Pancreas (tissue), 10 donors: ENCODE results near the gene CASQ2. TPM values are rescaled to one million over a fixed set of nuclear protein-coding genes. Genes with fewer than 3 reads are reported as not detected.

Experiments
- ATAC-seq, 4 donors: fragments of 200-7000 bp; cut with Tn5 transposase; one replicate each; pipeline versions ENCODE4 v1.8.0 to v1.9.1; 2020; ENCODE audit warnings: mild to moderate bottlenecking in 4 of 4, moderate library complexity in 4 of 4
- DNase-seq, 6 donors: peaks; one replicate each; pipeline ENCODE4 v3.0.0-alpha.2; 2020
- FAIRE-seq: peaks from 2 replicates; lab custom pipeline; 2012; peaks lifted over from hg19 to GRCh38; lab: Jason Lieb, UNC
- H3K27ac ChIP-seq, 4 donors: fragments of 200-600 bp; sonication (generic); 1 replicate in 3 of 4; 2 replicates in 1 of 4; pipeline versions ENCODE4 v1.5.0 to v1.8.0; 2020
- H3K27me3 ChIP-seq, 4 donors: fragments of 200-600 bp; one replicate each; pipeline ENCODE4 v1.8.0; 2021
- H3K36me3 ChIP-seq, 3 donors: fragments of 200-600 bp; sonication (generic) in 1 of 3; one replicate each; pipeline versions ENCODE4 v1.5.0 to v1.8.0; 2020 to 2021
- H3K4me1 ChIP-seq, 3 donors: fragments of 200-600 bp; one replicate each; pipeline ENCODE4 v1.8.0; 2021
- H3K4me3 ChIP-seq, 4 donors: fragments of 200-600 bp; sonication (generic) in 2 of 4; one replicate each; pipeline versions ENCODE4 v1.5.0 to v1.8.0; 2020 to 2021
- H3K9me3 ChIP-seq, 4 donors: fragments of 200-600 bp; one replicate each; pipeline ENCODE4 v1.8.0; 2021
- WGBS, 2 donors: extraction: QIAGEN DNeasy Blood & Tissue Kit; methylation state at CpG; one replicate each; pipeline ENCODE4 v1.1.7; 2013; 5-methylcytosine and 5-hydroxymethylcytosine counted together
- intact Hi-C, 3 donors: fragments of 100-400 bp; cut with DNase I; formaldehyde crosslinking; loops; one replicate each; pipeline versions ENCODE4 v1.11.1 to v1.14.2; 2022
- polyA plus RNA-seq, 2 donors: library from polyadenylated mRNA; stranded (reverse); fragments of 200-250 nt; gene quantifications; one replicate each; pipeline ENCODE4 v1.2.3, GENCODE V29; 2013
- total RNA-seq, 6 donors: library from RNA; stranded (reverse); fragmentation: NEBNext Ultra II Directional in 4 of 6; extraction: Animal tissue kit (Norgen Biotek cat#: 25700) in 4 of 6; gene quantifications; one replicate each; pipeline versions ENCODE4 v1.2.1 to v1.2.4, GENCODE V29; 2021 to 2023
- TF ChIP-seq, protein P1 (sequence below), 4 donors: fragments of 200-600 bp; sonication (generic) in 3 of 4; IDR thresholded peaks; one replicate each; pipeline versions ENCODE4 v1.5.0 to v1.8.0; 2021; ENCODE audit warnings: antibody characterized with exemption in 4 of 4
- donor health status: healthy with polysubstance abuse.
- donor health status: DM: no; HTN: no; CAD: no; lungs with moderate emphysema.
- donor health status: DM: no; HTN: no; CAD: no.
- donor health status: control.
- donor health status: control.
- donor health status: Bipolar disorder and iron deficiency.
- donor health status: DM: yes; HTN: yes; CAD: no.
- donor health status: DM: no; HTN: no; CAD: no.
- donor health status: DM: no; HTN: no; CAD: no.
- donor health status: DM: yes; HTN: yes; CAD: no.

Gene CASQ2
- under 1 TPM in 5 of 6 donors, not detected in 1; 0.09 to 0.59 (median 0.14) TPM for total RNA-seq
- polyA plus RNA-seq, result 1 to 10 TPM; 1.0 to 1.2 TPM

DNA sequence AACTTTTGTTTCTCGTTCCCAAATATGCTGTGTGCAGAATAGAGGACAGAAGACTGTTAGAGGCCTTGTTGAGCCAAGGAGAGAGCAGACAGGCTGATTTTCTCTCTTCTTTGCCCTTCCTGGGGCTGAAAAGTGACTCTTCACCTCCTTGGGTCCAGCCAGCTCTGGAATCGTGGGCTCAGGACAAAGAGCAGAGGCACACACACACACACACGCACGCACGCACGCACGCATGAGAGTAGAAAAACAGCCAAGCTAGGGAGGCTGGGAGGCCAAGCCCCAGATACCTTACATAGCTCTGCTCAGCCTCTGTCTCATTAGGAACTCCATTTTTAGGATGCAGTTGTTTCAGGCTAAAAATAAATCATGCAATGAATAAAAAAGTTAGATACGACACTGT is at the start of gene CASQ2:
CASQ2 (minus strand) TSS at position 166 of the 400 bp plus-strand sequence. CDS start 173 bp downstream, outside the sequence.
- H3K4me3 ChIP-seq, result no peak within 1 kb of the TSS
- intact Hi-C loops, result loop anchor here in 2 of 3 donors (5.0 kb wide), 2 partner anchors 46 to 156 kb away; no protein-coding TSS in a partner anchor
- no peaks in the 10 kb centered on the region for H3K4me1 ChIP-seq
- no peaks in the 10 kb centered on the region for H3K36me3 ChIP-seq
- no peak for FAIRE-seq
- ATAC-seq, result no peak
- no peaks in the 10 kb centered on the region for H3K27me3 ChIP-seq
- DNase-seq, result no peak
- TF ChIP-seq, protein P1, sequence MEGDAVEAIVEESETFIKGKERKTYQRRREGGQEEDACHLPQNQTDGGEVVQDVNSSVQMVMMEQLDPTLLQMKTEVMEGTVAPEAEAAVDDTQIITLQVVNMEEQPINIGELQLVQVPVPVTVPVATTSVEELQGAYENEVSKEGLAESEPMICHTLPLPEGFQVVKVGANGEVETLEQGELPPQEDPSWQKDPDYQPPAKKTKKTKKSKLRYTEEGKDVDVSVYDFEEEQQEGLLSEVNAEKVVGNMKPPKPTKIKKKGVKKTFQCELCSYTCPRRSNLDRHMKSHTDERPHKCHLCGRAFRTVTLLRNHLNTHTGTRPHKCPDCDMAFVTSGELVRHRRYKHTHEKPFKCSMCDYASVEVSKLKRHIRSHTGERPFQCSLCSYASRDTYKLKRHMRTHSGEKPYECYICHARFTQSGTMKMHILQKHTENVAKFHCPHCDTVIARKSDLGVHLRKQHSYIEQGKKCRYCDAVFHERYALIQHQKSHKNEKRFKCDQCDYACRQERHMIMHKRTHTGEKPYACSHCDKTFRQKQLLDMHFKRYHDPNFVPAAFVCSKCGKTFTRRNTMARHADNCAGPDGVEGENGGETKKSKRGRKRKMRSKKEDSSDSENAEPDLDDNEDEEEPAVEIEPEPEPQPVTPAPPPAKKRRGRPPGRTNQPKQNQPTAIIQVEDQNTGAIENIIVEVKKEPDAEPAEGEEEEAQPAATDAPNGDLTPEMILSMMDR (IDR thresholded peaks at IDR 0.05), result no peak
- no peaks in the 10 kb centered on the region for H3K9me3 ChIP-seq
- WGBS, 2 donors, result 85 to 90% methylated on average over 8 of the region's 8 CpGs
- H3K27ac ChIP-seq, result no peak within 1 kb of the TSS

- H3K36me3 ChIP-seq, result no peaks in the 10 kb centered on the region
- H3K9me3 ChIP-seq, result no peaks in the 10 kb centered on the region
- intact Hi-C loops, result no loop called here
- H3K27ac ChIP-seq, result no peak overlapping the region
- ATAC-seq (no peak), FAIRE-seq (no peak), DNase-seq (no peak)
- 42 to 50% methylated on average over 3 of the region's 3 CpGs for WGBS, 2 donors
- H3K4me3 ChIP-seq, result no peak overlapping the region
- H3K4me1 ChIP-seq, result peaks cover 0 to 8% (median 7%) of the 10 kb centered on the region in 3 donors
- no peaks in the 10 kb centered on the region for H3K27me3 ChIP-seq
- TF ChIP-seq, protein P1 (IDR thresholded peaks at IDR 0.05), result no peak
Measured at GRCh38 chr1:115815694-115816093, 47.2 kb upstream of the CASQ2 start.

DNA sequence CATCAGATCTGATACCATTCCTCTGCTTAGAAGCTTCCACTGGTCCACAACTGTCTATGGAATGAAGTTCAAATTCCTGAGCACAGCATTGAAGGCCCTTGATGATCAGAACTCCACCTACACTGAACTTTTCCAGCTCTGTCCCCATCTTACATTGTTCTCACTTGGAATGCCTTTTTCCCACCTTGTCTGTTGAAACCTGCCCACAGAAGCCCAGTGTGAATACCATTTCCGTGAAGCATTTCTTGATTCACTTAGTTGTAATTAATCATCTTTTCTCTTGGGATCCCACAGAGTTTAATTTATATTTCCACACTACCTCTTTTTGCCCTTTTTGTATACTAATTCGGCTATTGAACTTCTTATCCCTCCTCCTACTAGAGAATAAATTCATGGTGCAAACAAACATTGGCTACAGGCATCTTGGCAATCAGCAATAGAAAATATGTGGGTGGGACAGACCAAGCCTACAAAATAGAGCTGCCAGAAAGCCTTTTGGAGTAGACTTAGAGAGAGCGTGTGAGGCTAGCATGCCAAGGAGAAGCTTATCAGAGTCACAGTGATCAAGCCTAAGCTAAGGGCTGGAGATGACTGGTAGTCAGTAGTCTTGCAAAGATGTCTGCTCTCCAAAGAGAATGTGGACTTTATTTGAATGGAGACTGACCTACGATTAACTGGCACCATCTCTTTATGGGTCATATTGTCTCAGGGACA is 46.3 kb upstream of the CASQ2 start:
- Histone ChIP-seq H3K4me1 (peaks cover 5 to 13% (median 13%) of the 10 kb centered on the region in 3 donors), H3K9me3 (no peaks in the 10 kb centered on the region), H3K27me3 (no peaks in the 10 kb centered on the region), H3K27ac (no peak overlapping the region), H3K4me3 (no peak overlapping the region), H3K36me3 (no peaks in the 10 kb centered on the region)
- no peak for DNase-seq
- FAIRE-seq, result no peak
- WGBS, 2 donors, result 60 to 61% methylated on average over 4 of the region's 4 CpGs
- ATAC-seq, result no peak
- TF ChIP-seq, protein P1 (IDR thresholded peaks at IDR 0.05), result no peak
- intact Hi-C loops, result no loop called here

GRCh38 chr1:115813727-115814126 is 45.2 kb upstream of the CASQ2 start:
- WGBS, 2 donors, result 96 to 98% methylated on average over 1 of the region's 1 CpG
- DNase-seq (no peak), FAIRE-seq (no peak), ATAC-seq (no peak)
- no peaks in the 10 kb centered on the region for H3K27me3 ChIP-seq
- no peaks in the 10 kb centered on the region for H3K9me3 ChIP-seq
- TF ChIP-seq, protein P1 (IDR thresholded peaks at IDR 0.05), result no peak
- intact Hi-C loops, result no loop called here
- no peak overlapping the region for H3K4me3 ChIP-seq
- H3K4me1 ChIP-seq, result peaks cover 5 to 13% (median 13%) of the 10 kb centered on the region in 3 donors
- H3K36me3 ChIP-seq, result no peaks in the 10 kb centered on the region
- H3K27ac ChIP-seq, result no peak overlapping the region
